HepG2 (cell line): ENCODE measurements around the gene PTPRN. TPM values are rescaled to one million over a fixed set of nuclear protein-coding genes. Genes with fewer than 3 reads are reported as not detected.

Experiments used
- AHR ChIP-seq: IDR thresholded peaks from 2 replicates; pipeline ENCODE4 v1.6.1; 2018; ENCODE audit warnings: missing genetic modification reagents, missing compliant biosample characterization
- CBX2 ChIP-seq, 2 experiments: fragments of 200-600 bp in 1 of 2; sonication (generic); formaldehyde crosslinking in 1 of 2; IDR thresholded peaks; 2 replicates each; pipeline versions ENCODE4 v1.7.0 to v1.8.1; 2018 to 2022; ENCODE audit warnings: low read depth in 2 of 2, low read length in 1 of 2, mild to moderate bottlenecking in 1 of 2, missing genetic modification reagents in 1 of 2
- CEBPG ChIP-seq: IDR thresholded peaks from 2 replicates; pipeline ENCODE4 v1.6.1; 2016
- E2F5 ChIP-seq: sonication (generic); formaldehyde crosslinking; conservative IDR thresholded peaks from 2 replicates; pipeline ENCODE4 v1.4.0; 2020; ENCODE audit warnings: missing genetic modification reagents
- LCORL ChIP-seq, 2 experiments: fragments of 450-650 bp in 1 of 2; sonication (generic) in 1 of 2; formaldehyde crosslinking in 1 of 2; IDR thresholded peaks; 2 replicates each; pipeline versions ENCODE4 v1.5.0 to v1.6.1; 2017 to 2020; ENCODE audit warnings: antibody characterized with exemption in 1 of 2, missing genetic modification reagents in 1 of 2
- MTF1 ChIP-seq: sonication (generic); formaldehyde crosslinking; IDR thresholded peaks from 2 replicates; pipeline ENCODE4 v1.5.0; 2020; ENCODE audit warnings: missing genetic modification reagents
- PREB ChIP-seq: sonication (generic); formaldehyde crosslinking; IDR thresholded peaks from 2 replicates; pipeline ENCODE4 v1.4.0; 2020; ENCODE audit warnings: missing genetic modification reagents
- RORA ChIP-seq: sonication (generic); formaldehyde crosslinking; IDR thresholded peaks from 2 replicates; pipeline ENCODE4 v1.5.0; 2020; ENCODE audit warnings: mild to moderate bottlenecking, missing genetic modification reagents, moderate library complexity
- SMARCC2 ChIP-seq: fragments of 450-650 bp; IDR thresholded peaks from 2 replicates; pipeline ENCODE4 v1.6.1; 2017; ENCODE audit warnings: antibody characterized with exemption, mild to moderate bottlenecking
- SOX13 ChIP-seq, 3 experiments: fragments of 450-650 bp in 1 of 3; sonication (generic) in 1 of 3; formaldehyde crosslinking in 1 of 3; IDR thresholded peaks in 2 of 3; conservative IDR thresholded peaks in 1 of 3; 2 replicates each; pipeline versions ENCODE4 v1.5.0 to v1.6.1; 2016 to 2020; ENCODE audit warnings: antibody characterized with exemption in 1 of 3, mild to moderate bottlenecking in 1 of 3, missing compliant biosample characterization in 1 of 3, missing genetic modification reagents in 1 of 3, moderate library complexity in 1 of 3
- STAG1 ChIP-seq: sonication (generic); formaldehyde crosslinking; IDR thresholded peaks from 2 replicates; pipeline ENCODE4 v1.4.0; 2020; ENCODE audit warnings: missing genetic modification reagents
- TEAD3 ChIP-seq: optimal IDR thresholded peaks from 2 replicates; pipeline ENCODE3; 2016; ENCODE audit warnings: borderline replicate concordance
- THYN1 ChIP-seq: sonication (generic); formaldehyde crosslinking; IDR thresholded peaks from 2 replicates; pipeline ENCODE4 v1.8.1; 2023; ENCODE audit warnings: low read depth, mild to moderate bottlenecking, moderate library complexity, missing genetic modification reagents, borderline replicate concordance
- ZBTB1 ChIP-seq: sonication (generic); formaldehyde crosslinking; IDR thresholded peaks from 2 replicates; pipeline ENCODE4 v1.4.0; 2020; ENCODE audit warnings: missing genetic modification reagents, borderline replicate concordance
- ZNF205 ChIP-seq: IDR thresholded peaks from 2 replicates; pipeline ENCODE4 v1.6.1; 2018; ENCODE audit warnings: missing biosample characterization, missing genetic modification reagents
- ZNF547 ChIP-seq: sonication (generic); formaldehyde crosslinking; IDR thresholded peaks from 2 replicates; pipeline ENCODE4 v1.5.1; 2020; ENCODE audit warnings: mild to moderate bottlenecking, missing genetic modification reagents
- ZNF75D ChIP-seq: sonication (generic); formaldehyde crosslinking; IDR thresholded peaks from 2 replicates; pipeline ENCODE4 v1.8.1; 2023; ENCODE audit warnings: missing genetic modification reagents, mild to moderate bottlenecking, borderline replicate concordance
- ZNF775 ChIP-seq: sonication (generic); formaldehyde crosslinking; IDR thresholded peaks from 2 replicates; pipeline ENCODE4 v1.4.0; 2020; ENCODE audit warnings: missing genetic modification reagents, mild to moderate bottlenecking, moderate library complexity, borderline replicate concordance
- ZNF883 ChIP-seq: sonication (generic); formaldehyde crosslinking; IDR thresholded peaks from 2 replicates; pipeline ENCODE4 v1.5.1; 2020; ENCODE audit warnings: mild to moderate bottlenecking, missing genetic modification reagents; ENCODE audit errors: not compliant biosample characterization
- ZSCAN22 ChIP-seq: sonication (generic); formaldehyde crosslinking; IDR thresholded peaks from 2 replicates; pipeline ENCODE4 v1.4.0; 2020; ENCODE audit warnings: mild to moderate bottlenecking, missing genetic modification reagents
- polyA plus RNA-seq, 8 experiments: library from polyadenylated mRNA; depleted of rRNA in 3 of 8; stranded (reverse) in 7 of 8; unstranded in 1 of 8; fragments of >200 nt; fragmentation: Illumina TruSeq in 4 of 8; extraction: Trizol in 4 of 8; gene quantifications; 2 replicates each; pipeline versions ENCODE4 v1.2.1 to v1.2.3, GENCODE V29; 2011 to 2016; ENCODE audit warnings: low read depth in 4 of 8, missing spikeins in 1 of 8, mixed read lengths in 1 of 8; ENCODE audit not compliant: insufficient read depth in 1 of 8
- total RNA-seq, 5 experiments: library from RNA; depleted of rRNA; stranded (reverse); fragments of >200 nt; fragmentation: Illumina TruSeq; extraction: Trizol; gene quantifications; 2 replicates each; pipeline ENCODE4 v1.2.3, GENCODE V29; 2016; ENCODE audit warnings: low read depth in 1 of 5
- TF ChIP-seq, protein P1 (sequence below), 2 experiments: sonication (generic) in 1 of 2; formaldehyde crosslinking in 1 of 2; IDR thresholded peaks; 2 replicates each; pipeline versions ENCODE4 v1.5.1 to v1.6.1; 2011 to 2020; ENCODE audit warnings: borderline replicate concordance in 1 of 2, low read depth in 1 of 2, low read length in 1 of 2, mild to moderate bottlenecking in 1 of 2, missing genetic modification reagents in 1 of 2, moderate library complexity in 1 of 2
- TF ChIP-seq, protein P2 (sequence below): fragments of 450-650 bp; IDR thresholded peaks from 2 replicates; pipeline ENCODE4 v1.6.1; 2016

The PTPRN gene
- total and polyA plus RNA-seq, 2 of the 13 experiments (the other 11 are each of a cell fraction or from before 2014, with no cell fraction given), result 0.26 TPM; not detected in 1

- TF ChIP-seq E2F5 (CRISPR knock-in tag), result no peak
- no peak for TF ChIP-seq THYN1 (CRISPR knock-in tag)
- no peak for TF ChIP-seq SMARCC2
- TF ChIP-seq LCORL (IDR thresholded peaks at IDR 0.05), result no peak
- TF ChIP-seq LCORL (CRISPR knock-in tag; IDR thresholded peaks at IDR 0.05), result peak; percentile 71; the same call in 1 of the 2 replicates
- peak; percentile 73 for TF ChIP-seq STAG1 (CRISPR knock-in tag)
- 0 out of 2 replicates have a peak, but pooled peaks have one; percentile 50 for TF ChIP-seq AHR
- TF ChIP-seq ZSCAN22 (CRISPR knock-in tag), result 0 out of 2 replicates have a peak, but pooled peaks have one; percentile 33
- no peak for TF ChIP-seq MTF1 (CRISPR knock-in tag)
- TF ChIP-seq RORA (CRISPR knock-in tag), result no peak
- no peak for TF ChIP-seq PREB (CRISPR knock-in tag)
- TF ChIP-seq CBX2 (IDR thresholded peaks at IDR 0.05; ENCODE audit: low read depth, low read length), result no peak
- no peak for TF ChIP-seq CBX2 (CRISPR knock-in tag; IDR thresholded peaks at IDR 0.05; ENCODE audit: low read depth)
- TF ChIP-seq ZNF75D (CRISPR knock-in tag), result no peak
- TF ChIP-seq ZNF547 (CRISPR knock-in tag), result no peak
- TF ChIP-seq ZNF883 (CRISPR knock-in tag), result no peak
- 0 out of 2 replicates have a peak, but pooled peaks have one; percentile 20 for TF ChIP-seq CEBPG (CRISPR knock-in tag)
- 0 out of 2 replicates have a peak, but pooled peaks have one; percentile 61 for TF ChIP-seq ZNF775 (CRISPR knock-in tag)
- TF ChIP-seq SOX13 (IDR thresholded peaks at IDR 0.05), result no peak
- peak in 1 of 2 experiments; percentile 47; a peak in 1 of 4 replicates for TF ChIP-seq SOX13 (CRISPR knock-in tag; conservative IDR thresholded peaks at IDR 0.05 in 1 of 2, IDR thresholded peaks at IDR 0.05 in 1 of 2)
- TF ChIP-seq ZNF205 (CRISPR knock-in tag), result no peak
- peak; percentile 88 for TF ChIP-seq TEAD3
- TF ChIP-seq, protein P1, sequence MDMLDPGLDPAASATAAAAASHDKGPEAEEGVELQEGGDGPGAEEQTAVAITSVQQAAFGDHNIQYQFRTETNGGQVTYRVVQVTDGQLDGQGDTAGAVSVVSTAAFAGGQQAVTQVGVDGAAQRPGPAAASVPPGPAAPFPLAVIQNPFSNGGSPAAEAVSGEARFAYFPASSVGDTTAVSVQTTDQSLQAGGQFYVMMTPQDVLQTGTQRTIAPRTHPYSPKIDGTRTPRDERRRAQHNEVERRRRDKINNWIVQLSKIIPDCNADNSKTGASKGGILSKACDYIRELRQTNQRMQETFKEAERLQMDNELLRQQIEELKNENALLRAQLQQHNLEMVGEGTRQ (IDR thresholded peaks at IDR 0.05; ENCODE audit: low read depth, low read length), result no peak
- TF ChIP-seq, protein P1 (CRISPR knock-in tag; IDR thresholded peaks at IDR 0.05; ENCODE audit: borderline replicate concordance), result no peak
- TF ChIP-seq, protein P2, sequence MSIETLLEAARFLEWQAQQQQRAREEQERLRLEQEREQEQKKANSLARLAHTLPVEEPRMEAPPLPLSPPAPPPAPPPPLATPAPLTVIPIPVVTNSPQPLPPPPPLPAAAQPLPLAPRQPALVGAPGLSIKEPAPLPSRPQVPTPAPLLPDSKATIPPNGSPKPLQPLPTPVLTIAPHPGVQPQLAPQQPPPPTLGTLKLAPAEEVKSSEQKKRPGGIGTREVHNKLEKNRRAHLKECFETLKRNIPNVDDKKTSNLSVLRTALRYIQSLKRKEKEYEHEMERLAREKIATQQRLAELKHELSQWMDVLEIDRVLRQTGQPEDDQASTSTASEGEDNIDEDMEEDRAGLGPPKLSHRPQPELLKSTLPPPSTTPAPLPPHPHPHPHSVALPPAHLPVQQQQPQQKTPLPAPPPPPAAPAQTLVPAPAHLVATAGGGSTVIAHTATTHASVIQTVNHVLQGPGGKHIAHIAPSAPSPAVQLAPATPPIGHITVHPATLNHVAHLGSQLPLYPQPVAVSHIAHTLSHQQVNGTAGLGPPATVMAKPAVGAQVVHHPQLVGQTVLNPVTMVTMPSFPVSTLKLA, result no peak
- no peak for TF ChIP-seq ZBTB1 (CRISPR knock-in tag)
These were observed 31.2 kb downstream of the PTPRN start (continued) for GRCh38 chr2:219277703-219278654.
